OCI-LY1 (cell line): ENCODE measurements around the gene TSPAN32.

ENCODE experiments used
- EZH2 ChIP-seq: fragments of 200-600 bp; sonication (generic), shearing (Covaris generic); IDR thresholded peaks from 2 replicates; pipeline ENCODE4 v1.8.0; 2017; ENCODE audit warnings: borderline replicate concordance, mixed run types, mild to moderate bottlenecking, antibody characterized with exemption, low read length, moderate library complexity, mixed read lengths
- TF ChIP-seq, protein P1 (sequence below): fragments of 200-600 bp; sonication (generic), shearing (Covaris generic); IDR thresholded peaks from 2 replicates; pipeline ENCODE4 v1.5.1; 2017; ENCODE audit warnings: mild to moderate bottlenecking, antibody characterized with exemption, low read length, moderate library complexity, mixed read lengths

DNA sequence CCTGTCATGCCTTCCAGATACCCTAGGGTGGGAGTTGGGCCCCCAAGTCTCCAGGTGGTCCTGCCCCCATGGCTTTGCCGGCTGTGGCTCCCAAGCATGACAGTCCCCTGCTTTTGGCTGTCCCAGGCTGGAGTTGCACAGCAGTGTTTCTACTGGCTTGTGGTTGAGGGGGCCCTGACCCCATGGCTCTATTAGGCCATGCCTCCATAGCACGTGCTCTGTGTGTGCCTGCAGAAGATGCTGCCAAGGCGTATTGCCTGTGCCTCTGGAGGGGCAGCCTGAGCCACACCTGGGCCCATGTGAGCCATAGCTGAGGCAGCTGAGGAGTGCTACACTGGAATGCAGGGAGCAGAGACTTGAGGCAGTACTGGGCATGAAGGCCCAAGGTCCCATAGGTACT, 49.9 kb downstream of the TSPAN32 start:
- TF ChIP-seq, protein P1, sequence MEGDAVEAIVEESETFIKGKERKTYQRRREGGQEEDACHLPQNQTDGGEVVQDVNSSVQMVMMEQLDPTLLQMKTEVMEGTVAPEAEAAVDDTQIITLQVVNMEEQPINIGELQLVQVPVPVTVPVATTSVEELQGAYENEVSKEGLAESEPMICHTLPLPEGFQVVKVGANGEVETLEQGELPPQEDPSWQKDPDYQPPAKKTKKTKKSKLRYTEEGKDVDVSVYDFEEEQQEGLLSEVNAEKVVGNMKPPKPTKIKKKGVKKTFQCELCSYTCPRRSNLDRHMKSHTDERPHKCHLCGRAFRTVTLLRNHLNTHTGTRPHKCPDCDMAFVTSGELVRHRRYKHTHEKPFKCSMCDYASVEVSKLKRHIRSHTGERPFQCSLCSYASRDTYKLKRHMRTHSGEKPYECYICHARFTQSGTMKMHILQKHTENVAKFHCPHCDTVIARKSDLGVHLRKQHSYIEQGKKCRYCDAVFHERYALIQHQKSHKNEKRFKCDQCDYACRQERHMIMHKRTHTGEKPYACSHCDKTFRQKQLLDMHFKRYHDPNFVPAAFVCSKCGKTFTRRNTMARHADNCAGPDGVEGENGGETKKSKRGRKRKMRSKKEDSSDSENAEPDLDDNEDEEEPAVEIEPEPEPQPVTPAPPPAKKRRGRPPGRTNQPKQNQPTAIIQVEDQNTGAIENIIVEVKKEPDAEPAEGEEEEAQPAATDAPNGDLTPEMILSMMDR = no peak
- TF ChIP-seq EZH2 = no peak
